Right lobe of liver (tissue), 6 donors: Measurements from ENCODE around the gene ATP1A1. TPM values are rescaled to one million over a fixed set of nuclear protein-coding genes. Genes with fewer than 3 reads are reported as not detected.

ENCODE experiments used
- ATAC-seq, 4 donors: fragments of 200-7000 bp; cut with Tn5 transposase; one replicate each; pipeline ENCODE4 v1.9.1; 2020; ENCODE audit warnings: mild to moderate bottlenecking in 4 of 4, moderate library complexity in 4 of 4
- DNase-seq, 3 donors: peaks; one replicate each; pipeline ENCODE4 v3.0.0-alpha.2; 2020
- H3K27ac ChIP-seq, 3 donors: fragments of 200-600 bp; one replicate each; pipeline ENCODE4 v1.8.0; 2022
- H3K27me3 ChIP-seq, 2 donors: fragments of 200-600 bp; one replicate each; pipeline ENCODE4 v1.8.0; 2022
- H3K36me3 ChIP-seq, 4 donors: fragments of 200-600 bp; sonication (generic) in 1 of 4; one replicate each; pipeline versions ENCODE4 v1.5.1 to v1.8.0; 2017 to 2022; ENCODE audit warnings: control low read depth in 1 of 4
- H3K4me1 ChIP-seq, 4 donors: fragments of 200-600 bp; sonication (generic) in 1 of 4; one replicate each; pipeline versions ENCODE4 v1.5.1 to v1.8.0; 2017 to 2022; ENCODE audit warnings: control low read depth in 1 of 4
- H3K4me3 ChIP-seq, 3 donors: fragments of 200-600 bp; one replicate each; pipeline ENCODE4 v1.8.0; 2022
- H3K9me3 ChIP-seq, 4 donors: fragments of 200-600 bp; sonication (generic) in 1 of 4; one replicate each; pipeline versions ENCODE4 v1.5.1 to v1.8.0; 2017 to 2022; ENCODE audit warnings: control low read depth in 1 of 4
- CTCF ChIP-seq, 4 donors: fragments of 200-600 bp in 3 of 4; fragments of 450-650 bp in 1 of 4; IDR thresholded peaks; one replicate each; pipeline versions ENCODE4 v1.5.1 to v1.8.0; 2016 to 2022; ENCODE audit warnings: antibody characterized with exemption in 4 of 4, mild to moderate bottlenecking in 2 of 4
- POLR2A ChIP-seq: fragments of 450-650 bp; IDR thresholded peaks from one replicate; pipeline ENCODE4 v1.6.1; 2017; ENCODE audit warnings: antibody characterized with exemption, mild to moderate bottlenecking
- WGBS: methylation state at CpG from one replicate; pipeline ENCODE4 v1.1.6; 2018; ENCODE audit warnings: low coverage, low lambda C conversion rate; ENCODE audit not compliant: insufficient coverage; ENCODE audit errors: missing lambda C conversion rate; 5-methylcytosine and 5-hydroxymethylcytosine counted together
- intact Hi-C, 2 donors: fragments of 100-400 bp; cut with DNase I; formaldehyde crosslinking; loops; one replicate each; pipeline versions ENCODE4 v1.11.2 to v1.14.1; 2022
- total RNA-seq, 6 experiments: library from RNA; depleted of rRNA in 2 of 6; stranded (reverse); fragments of >200 nt in 2 of 6; fragmentation: NEBNext Ultra II Directional in 3 of 6; extraction: Animal tissue kit (Norgen Biotek cat#: 25700) in 3 of 6; gene quantifications; one replicate each; pipeline versions ENCODE4 v1.1.0 to v1.2.4, GENCODE V29; 2016 to 2023
- donor health status: DM: no; HTN: yes; CAD: no.
- donor health status: DM: no; HTN: no; CAD: no.
- donor health status: DM: no; HTN: no; CAD: no.
- donor health status: DM: no; HTN: yes; CAD: no.
- donor health status: DM: no; HTN: yes; CAD: no.

ATP1A1 gene
- total RNA-seq, 6 experiments from 2014 or later: 83.6 to 153 (median 121) TPM

- ATAC-seq (no peak), DNase-seq (no peak)
- H3K27me3 ChIP-seq: no peaks in the 10 kb centered on the region
- H3K36me3 ChIP-seq: no peaks in the 10 kb centered on the region
- intact Hi-C loops: no loop called here
- no peak for TF ChIP-seq CTCF (IDR thresholded peaks at IDR 0.05)
- no peak for TF ChIP-seq POLR2A
- H3K4me3 ChIP-seq: no peak overlapping the region
- peaks cover 0 to 42% (median 9%) of the 10 kb centered on the region in 4 donors for H3K4me1 ChIP-seq
- no peak overlapping the region for H3K27ac ChIP-seq
- no peaks in the 10 kb centered on the region for H3K9me3 ChIP-seq
- 30% methylated on average over 4 of the region's 4 CpGs for WGBS
Measured at GRCh38 chr1:116330342-116330652, 42.7 kb upstream of the ATP1A1 start.

GRCh38 chr1:116330846-116331245 is 42.2 kb upstream of the ATP1A1 start:
- peaks cover 0 to 40% (median 9%) of the 10 kb centered on the region in 4 donors for H3K4me1 ChIP-seq
- no peak for ATAC-seq

GRCh38 chr1:116331523-116331922 is 41.5 kb upstream of the ATP1A1 start:
- 60% methylated on average over 1 of the region's 3 CpGs for WGBS
- no peak for DNase-seq
- ATAC-seq: no peak
- Histone ChIP-seq H3K9me3 (no peaks in the 10 kb centered on the region), H3K27ac (no peak overlapping the region), H3K4me3 (no peak overlapping the region), H3K4me1 (peaks cover 0 to 40% (median 9%) of the 10 kb centered on the region in 4 donors), H3K27me3 (no peaks in the 10 kb centered on the region), H3K36me3 (no peaks in the 10 kb centered on the region)
- no peak for TF ChIP-seq POLR2A
- no peak for TF ChIP-seq CTCF (IDR thresholded peaks at IDR 0.05)
- intact Hi-C loops: no loop called here

More at GRCh38 chr1:116330846-116331245, 42.2 kb upstream of the ATP1A1 start:
- TF ChIP-seq POLR2A (no peak), CTCF (IDR thresholded peaks at IDR 0.05) (no peak)
- Histone ChIP-seq H3K27me3 (no peaks in the 10 kb centered on the region), H3K27ac (no peak overlapping the region), H3K36me3 (no peaks in the 10 kb centered on the region), H3K9me3 (no peaks in the 10 kb centered on the region), H3K4me3 (no peak overlapping the region)
- intact Hi-C loops: no loop called here
- DNase-seq: no peak

GRCh38 chr1:116332451-116332850 is 40.6 kb upstream of the ATP1A1 start:
- no peak for TF ChIP-seq CTCF (IDR thresholded peaks at IDR 0.05)
- TF ChIP-seq POLR2A: no peak
- ATAC-seq: no peak
- DNase-seq: no peak
- H3K4me3 ChIP-seq: no peak overlapping the region
- H3K4me1 ChIP-seq: peaks cover 0 to 44% (median 14%) of the 10 kb centered on the region in 4 donors
- no peaks in the 10 kb centered on the region for H3K27me3 ChIP-seq
- no peaks in the 10 kb centered on the region for H3K36me3 ChIP-seq
- 75% methylated on average over 3 of the region's 3 CpGs for WGBS
- H3K27ac ChIP-seq: no peak overlapping the region
- intact Hi-C loops: no loop called here
- H3K9me3 ChIP-seq: no peaks in the 10 kb centered on the region
